Measurements from ENCODE around the gene CNTNAP2.

DNA sequence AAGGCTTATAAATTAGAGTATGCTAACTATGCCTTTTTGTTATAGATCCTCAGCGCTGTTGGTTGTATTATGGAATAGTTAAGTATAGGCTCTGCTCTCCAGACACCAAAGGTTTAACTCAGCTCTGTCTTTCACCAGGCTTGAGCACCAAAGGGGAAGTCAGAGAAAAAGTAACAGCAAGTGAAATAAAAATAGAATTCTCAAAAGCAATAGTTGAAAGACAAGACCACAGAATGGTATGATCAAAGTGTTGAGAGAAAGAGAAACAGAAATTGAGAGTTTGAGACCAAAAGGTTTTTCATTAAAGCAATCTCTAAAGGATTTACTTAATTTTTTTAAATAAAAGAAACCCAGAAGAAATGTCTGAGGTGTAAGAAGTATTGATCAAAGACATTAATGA is 1944.1 kb downstream of the CNTNAP2 start:
- TF ChIP-seq TAF1 (IDR thresholded peaks at IDR 0.05; ENCODE audit: low read depth, low read length) (no peak), POLR2A (IDR thresholded peaks at IDR 0.05; ENCODE audit: low read depth, low read length) (no peak), SPI1 (IDR thresholded peaks at IDR 0.05; ENCODE audit: low read depth, low read length) (peak; percentile 55), POLR2AphosphoS5 (IDR thresholded peaks at IDR 0.05; ENCODE audit: low read depth, low read length) (no peak), PAX5 (IDR thresholded peaks at IDR 0.05; ENCODE audit: insufficient read depth, low read length, severe bottlenecking) (no peak)
